GM19452 (cell line): ENCODE results near the gene GTF2A1.

Experiments
- ATAC-seq: cut with Tn5 transposase; IDR thresholded peaks from one replicate; pipeline ENCODE4 v1.9.1; 2021; ENCODE audit not compliant: unreplicated experiment

Gene GTF2A1

GRCh38 chr14:81141426-81141825, 79.3 kb downstream of the GTF2A1 start:
- ATAC-seq, result no peak

- no peak for ATAC-seq
These were observed 82.3 kb downstream of the GTF2A1 start for GRCh38 chr14:81138429-81138828.

GRCh38 chr14:81137316-81137715, 83.4 kb downstream of the GTF2A1 start:
- ATAC-seq, result no peak

GRCh38 chr14:81133400-81133799, 87.4 kb downstream of the GTF2A1 start:
- ATAC-seq, result no peak

GRCh38 chr14:81132468-81132867, 88.3 kb downstream of the GTF2A1 start:
- ATAC-seq, result no peak

- no peak for ATAC-seq
These were observed 91.5 kb downstream of the GTF2A1 start for GRCh38 chr14:81129242-81129641.

- ATAC-seq, result no peak
These were observed 93.0 kb downstream of the GTF2A1 start for GRCh38 chr14:81127785-81128184.

- ATAC-seq, result no peak
These were observed 95.2 kb downstream of the GTF2A1 start for GRCh38 chr14:81125536-81125935.
